HepG2 (cell line): ENCODE data around the gene FAM167B. TPM values are rescaled to one million over a fixed set of nuclear protein-coding genes. Genes with fewer than 3 reads are reported as not detected.

ENCODE experiments used
- ATF2 ChIP-seq: sonication (generic); formaldehyde crosslinking; IDR thresholded peaks from 2 replicates; pipeline ENCODE4 v1.4.0; 2020; ENCODE audit warnings: missing genetic modification reagents
- DNMT1 ChIP-seq: sonication (generic); formaldehyde crosslinking; IDR thresholded peaks from 2 replicates; pipeline ENCODE4 v1.5.1; 2020; ENCODE audit warnings: mild to moderate bottlenecking, missing genetic modification reagents
- E2F5 ChIP-seq: sonication (generic); formaldehyde crosslinking; conservative IDR thresholded peaks from 2 replicates; pipeline ENCODE4 v1.4.0; 2020; ENCODE audit warnings: missing genetic modification reagents
- GATAD2A ChIP-seq: IDR thresholded peaks from 2 replicates; pipeline ENCODE4 v1.6.1; 2016
- GPN1 ChIP-seq: sonication (generic); formaldehyde crosslinking; IDR thresholded peaks from 2 replicates; pipeline ENCODE4 v1.5.1; 2020; ENCODE audit warnings: missing genetic modification reagents, borderline replicate concordance
- KDM4B ChIP-seq: sonication (generic); formaldehyde crosslinking; IDR thresholded peaks from 2 replicates; pipeline ENCODE4 v1.4.0; 2020; ENCODE audit warnings: missing genetic modification reagents
- MAZ ChIP-seq, 2 experiments: sonication (generic) in 1 of 2; formaldehyde crosslinking in 1 of 2; IDR thresholded peaks; 2 replicates each; pipeline versions ENCODE4 v1.5.0 to v1.6.1; 2012 to 2020; ENCODE audit warnings: low read depth in 2 of 2, mild to moderate bottlenecking in 2 of 2, borderline replicate concordance in 1 of 2, improper control_type of control experiment in 1 of 2, low read length in 1 of 2, missing genetic modification reagents in 1 of 2, moderate library complexity in 1 of 2
- NR2F6 ChIP-seq, 2 experiments: IDR thresholded peaks; 2 replicates each; pipeline ENCODE4 v1.6.1; 2016; ENCODE audit warnings: antibody characterized with exemption in 1 of 2, mild to moderate bottlenecking in 1 of 2
- PLSCR1 ChIP-seq: sonication (generic); formaldehyde crosslinking; IDR thresholded peaks from 2 replicates; pipeline ENCODE4 v1.5.0; 2020; ENCODE audit warnings: missing genetic modification reagents, mild to moderate bottlenecking, borderline replicate concordance
- PRDM4 ChIP-seq: sonication (generic); formaldehyde crosslinking; IDR thresholded peaks from 2 replicates; pipeline ENCODE4 v1.9.0; 2021; ENCODE audit warnings: missing genetic modification reagents, borderline replicate concordance
- RNF2 ChIP-seq: fragments of 450-650 bp; conservative IDR thresholded peaks from 2 replicates; pipeline ENCODE4 v1.6.1; 2016; ENCODE audit warnings: low read depth
- SP1 ChIP-seq, 2 experiments: fragments of 450-650 bp in 1 of 2; sonication (generic) in 1 of 2; formaldehyde crosslinking in 1 of 2; IDR thresholded peaks; 2 replicates each; pipeline versions ENCODE4 v1.4.0 to v1.6.1; 2016 to 2020; ENCODE audit warnings: missing genetic modification reagents in 1 of 2
- SYNCRIP ChIP-seq: fragments of 200-400 bp; formaldehyde crosslinking; IDR thresholded peaks from 2 replicates; pipeline ENCODE4 v1.6.1; 2018; ENCODE audit warnings: mild to moderate bottlenecking, low read depth, low read length; ENCODE audit not compliant: insufficient read depth
- TCF12 ChIP-seq, 2 experiments: fragments of 450-650 bp in 1 of 2; sonication (generic) in 1 of 2; formaldehyde crosslinking in 1 of 2; IDR thresholded peaks; 2 replicates each; pipeline versions ENCODE4 v1.6.1 to v1.8.0; 2017 to 2022; ENCODE audit warnings: antibody characterized with exemption in 1 of 2, mild to moderate bottlenecking in 1 of 2, missing genetic modification reagents in 1 of 2, moderate library complexity in 1 of 2
- ZBTB42 ChIP-seq: sonication (generic); formaldehyde crosslinking; IDR thresholded peaks from 2 replicates; pipeline ENCODE4 v1.5.0; 2020; ENCODE audit warnings: mild to moderate bottlenecking, missing genetic modification reagents
- ZNF274 ChIP-seq: sonication (generic); formaldehyde crosslinking; IDR thresholded peaks from 2 replicates; pipeline ENCODE4 v1.5.1; 2020; ENCODE audit warnings: mild to moderate bottlenecking, missing genetic modification reagents
- ZNF337 ChIP-seq: sonication (generic); formaldehyde crosslinking; IDR thresholded peaks from 2 replicates; pipeline ENCODE4 v1.5.1; 2020; ENCODE audit warnings: missing genetic modification reagents, low read depth, mild to moderate bottlenecking, borderline replicate concordance
- ZNF430 ChIP-seq: sonication (generic); formaldehyde crosslinking; IDR thresholded peaks from 2 replicates; pipeline ENCODE4 v1.9.0; 2021; ENCODE audit warnings: mild to moderate bottlenecking, missing genetic modification reagents
- ZNF605 ChIP-seq: sonication (generic); formaldehyde crosslinking; IDR thresholded peaks from 2 replicates; pipeline ENCODE4 v1.8.0; 2022; ENCODE audit warnings: mild to moderate bottlenecking, missing genetic modification reagents
- ZNF709 ChIP-seq: sonication (generic); formaldehyde crosslinking; IDR thresholded peaks from 2 replicates; pipeline ENCODE4 v1.5.0; 2020; ENCODE audit warnings: mild to moderate bottlenecking, missing genetic modification reagents
- ZNF724P ChIP-seq: sonication (generic); formaldehyde crosslinking; IDR thresholded peaks from 2 replicates; pipeline ENCODE4 v1.8.0; 2022; ENCODE audit warnings: missing genetic modification reagents, borderline replicate concordance
- ZNF737 ChIP-seq: sonication (generic); formaldehyde crosslinking; IDR thresholded peaks from 2 replicates; pipeline ENCODE4 v1.5.0; 2020; ENCODE audit warnings: missing genetic modification reagents, mild to moderate bottlenecking, borderline replicate concordance
- ZNF782 ChIP-seq: sonication (generic); formaldehyde crosslinking; IDR thresholded peaks from 2 replicates; pipeline ENCODE4 v1.4.0; 2020; ENCODE audit warnings: missing genetic modification reagents, mild to moderate bottlenecking, borderline replicate concordance
- polyA plus RNA-seq, 8 experiments: library from polyadenylated mRNA; depleted of rRNA in 3 of 8; stranded (reverse) in 7 of 8; unstranded in 1 of 8; fragments of >200 nt; fragmentation: Illumina TruSeq in 4 of 8; extraction: Trizol in 4 of 8; gene quantifications; 2 replicates each; pipeline versions ENCODE4 v1.2.1 to v1.2.3, GENCODE V29; 2011 to 2016; ENCODE audit warnings: low read depth in 4 of 8, missing spikeins in 1 of 8, mixed read lengths in 1 of 8; ENCODE audit not compliant: insufficient read depth in 1 of 8
- total RNA-seq, 5 experiments: library from RNA; depleted of rRNA; stranded (reverse); fragments of >200 nt; fragmentation: Illumina TruSeq; extraction: Trizol; gene quantifications; 2 replicates each; pipeline ENCODE4 v1.2.3, GENCODE V29; 2016; ENCODE audit warnings: low read depth in 1 of 5

FAM167B gene
- total and polyA plus RNA-seq, 2 of the 13 experiments (the other 11 are each of a cell fraction or from before 2014, with no cell fraction given) = 0.15 to 0.70 TPM

- TF ChIP-seq KDM4B (CRISPR knock-in tag) (no peak), GATAD2A (CRISPR knock-in tag) (peak; percentile 62), RNF2 (no peak), GPN1 (CRISPR knock-in tag) (no peak), SP1 (IDR thresholded peaks at IDR 0.05) (no peak), SP1 (CRISPR knock-in tag; IDR thresholded peaks at IDR 0.05) (peak; percentile 61), ZNF430 (CRISPR knock-in tag) (peak; percentile 26; the same call in 1 of the 2 replicates), ZNF724P (CRISPR knock-in tag) (no peak), TCF12 (IDR thresholded peaks at IDR 0.05) (no peak), TCF12 (CRISPR knock-in tag; IDR thresholded peaks at IDR 0.05) (no peak), E2F5 (no peak), ZNF274 (CRISPR knock-in tag) (no peak), ZNF337 (CRISPR knock-in tag) (no peak), NR2F6 (IDR thresholded peaks at IDR 0.05) (peak; percentile 22; the same call in 1 of the 2 replicates), NR2F6 (CRISPR knock-in tag; IDR thresholded peaks at IDR 0.05) (no peak; the same call in 1 of the 2 replicates), ZNF782 (CRISPR knock-in tag) (no peak; the same call in 1 of the 2 replicates), DNMT1 (no peak), ZBTB42 (CRISPR knock-in tag) (no peak; the same call in 1 of the 2 replicates), PLSCR1 (no peak), ZNF605 (CRISPR knock-in tag) (peak; percentile 82; the same call in 1 of the 2 replicates), MAZ (IDR thresholded peaks at IDR 0.05; ENCODE audit: borderline replicate concordance, low read depth, low read length) (peak; percentile 77), MAZ (CRISPR knock-in tag; IDR thresholded peaks at IDR 0.05; ENCODE audit: low read depth) (no peak), ZNF737 (CRISPR knock-in tag) (no peak), ATF2 (CRISPR knock-in tag) (0 out of 2 replicates have a peak, but pooled peaks have one; percentile 12), SYNCRIP (no peak), ZNF709 (CRISPR knock-in tag) (no peak), PRDM4 (CRISPR knock-in tag) (no peak)
Observed at GRCh38 chr1:32291708-32292538, 44.9 kb downstream of the FAM167B start, which contains the start of gene HDAC1 (continued).
